PFSK-1 (cell line): ENCODE results near the gene FXN.

Experiments
- POLR2AphosphoS5 ChIP-seq: IDR thresholded peaks from 2 replicates; pipeline ENCODE4 v1.6.1; 2012; ENCODE audit warnings: low read depth, mild to moderate bottlenecking, control low read depth, low read length, moderate library complexity
- SIN3A ChIP-seq: IDR thresholded peaks from 2 replicates; pipeline ENCODE4 v1.6.1; 2012; ENCODE audit warnings: mild to moderate bottlenecking, low read length, moderate library complexity, borderline replicate concordance; ENCODE audit not compliant: insufficient read depth

GRCh38 chr9:69078581-69078980, 43.0 kb downstream of the FXN start:
- TF ChIP-seq POLR2AphosphoS5 (no peak), SIN3A (no peak)
